HG03571 (cell line): Measurements from ENCODE around the gene CAPN10.

Experiments used
- ATAC-seq: cut with Tn5 transposase; IDR thresholded peaks from one replicate; pipeline ENCODE4 v1.9.1; 2021; ENCODE audit not compliant: unreplicated experiment

The CAPN10 gene

DNA sequence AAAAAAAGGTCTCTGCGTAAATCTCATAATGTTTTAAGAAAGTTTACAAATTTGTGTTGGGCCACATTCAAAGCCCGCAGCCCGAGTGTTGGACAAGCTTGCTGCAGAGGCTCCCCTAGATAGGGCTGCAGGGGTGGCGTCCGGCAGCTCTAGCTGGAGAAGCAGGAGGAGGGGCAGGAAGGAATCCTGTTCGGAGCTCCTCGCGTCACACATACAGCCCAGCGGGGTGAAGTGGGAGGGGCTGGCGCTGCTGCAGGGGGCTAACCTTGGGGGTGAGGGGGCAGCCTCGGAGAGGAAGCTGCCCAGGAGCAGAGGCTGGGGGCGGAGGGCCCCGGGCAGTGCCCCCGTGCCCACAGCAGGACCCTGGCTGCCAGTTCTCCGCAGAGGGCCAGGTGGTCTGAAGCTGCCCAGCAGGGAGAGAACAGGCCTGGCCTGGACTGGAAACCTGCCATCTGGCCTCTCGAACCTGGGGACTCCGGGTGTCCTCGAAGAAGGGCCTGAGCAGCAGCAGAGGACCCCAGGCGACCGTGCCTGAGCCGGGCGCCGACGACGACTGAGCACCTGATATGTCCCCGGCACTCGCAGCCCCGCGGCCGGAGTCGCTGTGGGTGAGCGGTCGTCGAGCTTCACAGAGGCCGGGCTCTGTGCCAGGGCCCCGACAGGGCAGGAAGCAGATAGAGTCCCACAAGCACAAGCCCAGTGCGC, 36.1 kb downstream of the CAPN10 start:
- ATAC-seq: no peak

DNA sequence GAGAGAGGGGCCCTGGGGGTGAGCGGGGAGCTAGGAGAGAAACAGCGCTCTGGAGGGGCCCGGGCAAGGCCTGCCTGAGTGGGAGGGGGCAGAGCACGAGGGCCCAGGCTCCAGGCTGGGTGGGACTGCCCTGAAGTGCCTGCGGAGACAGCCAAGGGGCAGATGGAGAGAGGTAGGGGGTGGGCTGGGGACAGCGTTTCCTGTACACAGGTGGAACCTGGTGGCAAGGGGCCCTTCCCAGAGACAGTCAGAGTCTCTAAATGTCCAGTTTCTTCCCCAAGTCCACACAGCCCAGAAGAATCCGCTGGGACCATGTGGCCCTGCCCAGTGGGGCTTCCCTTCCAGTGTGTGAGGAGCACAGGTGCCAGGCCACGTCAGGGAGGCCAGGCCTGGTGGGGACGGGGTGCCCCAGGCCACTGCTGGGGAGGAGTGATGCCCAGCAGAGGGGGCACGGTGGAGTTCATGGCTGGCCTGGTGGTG, 37.0 kb downstream of the CAPN10 start:
- no peak for ATAC-seq

DNA sequence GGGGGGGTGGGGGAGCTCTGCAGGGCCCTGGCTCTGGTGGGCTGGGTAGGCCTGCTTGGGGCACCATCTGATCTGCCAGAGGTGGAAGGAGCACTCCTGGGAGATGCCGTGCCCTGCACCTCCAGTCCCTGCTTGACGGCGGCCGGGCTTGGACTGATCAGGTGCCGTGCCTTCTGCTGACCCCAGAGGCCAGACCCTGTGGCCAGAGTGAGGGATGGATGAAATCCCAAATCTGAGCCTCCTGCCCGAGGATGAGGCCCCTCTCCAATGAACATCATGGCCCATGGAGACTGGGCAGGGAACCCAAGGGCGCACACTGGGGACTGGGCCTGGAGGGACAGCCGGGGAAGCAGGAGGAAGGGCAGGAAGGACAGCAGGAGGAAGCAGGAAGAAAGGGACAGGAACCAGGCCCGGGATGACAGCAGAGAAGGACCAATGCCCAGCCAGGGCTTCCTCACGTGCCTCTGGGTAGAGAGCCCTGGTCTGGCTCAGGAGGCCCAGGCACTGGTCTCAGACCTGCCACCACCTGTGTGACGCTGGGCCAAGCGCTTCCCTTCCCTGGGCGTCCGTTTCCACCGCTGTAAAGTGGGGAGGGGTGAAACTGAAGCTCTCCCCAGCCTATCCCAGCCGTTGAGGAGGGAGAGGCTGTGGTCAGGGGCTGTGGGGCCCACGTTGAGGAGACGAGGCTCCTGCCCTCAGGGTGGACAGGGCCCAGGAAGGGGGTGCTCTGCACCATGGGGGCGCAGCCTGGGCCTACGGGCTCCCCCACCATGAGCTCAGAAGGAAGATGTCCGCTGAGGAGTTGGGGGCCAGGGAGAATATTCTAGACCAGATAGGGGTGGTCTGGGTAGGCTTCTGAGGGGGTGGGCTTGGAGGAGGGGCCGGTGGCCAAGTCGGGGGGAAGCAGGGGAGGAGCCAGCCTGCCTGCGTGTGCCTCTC, 37.7 kb downstream of the CAPN10 start:
- ATAC-seq: no peak

DNA sequence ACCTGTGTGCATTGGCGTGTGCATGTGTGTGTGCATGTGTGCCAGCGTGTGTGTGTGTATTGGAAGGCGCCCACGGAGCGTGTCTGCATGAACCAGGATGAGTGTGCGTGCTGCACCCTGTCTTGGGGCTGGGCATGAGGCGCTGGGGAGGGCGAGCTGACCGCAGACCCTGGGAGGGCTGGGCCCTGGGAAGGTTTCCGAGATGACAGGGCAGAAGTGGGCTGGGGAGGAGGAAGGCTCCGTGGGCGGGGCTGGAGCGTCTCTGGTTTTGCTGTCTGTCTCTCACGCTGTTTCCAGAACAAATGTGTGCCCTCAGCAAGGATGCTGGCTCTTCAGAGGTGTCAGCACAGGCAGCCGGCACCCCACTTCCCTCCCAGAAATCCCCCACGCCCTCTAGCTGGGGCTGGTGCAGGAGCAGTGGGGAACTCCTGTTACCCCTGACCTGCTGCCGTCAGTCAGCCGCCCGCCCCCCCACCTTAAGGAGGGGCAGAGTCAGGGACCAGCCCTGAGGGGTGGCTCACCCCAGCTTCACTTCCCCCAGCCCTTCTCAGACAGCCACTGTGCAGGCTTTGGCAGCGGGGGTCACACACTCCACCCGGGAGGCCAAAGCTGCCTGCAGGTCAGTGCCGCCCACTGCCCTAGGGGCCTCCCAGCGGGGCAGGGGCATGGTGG, 38.6 kb downstream of the CAPN10 start, which contains the start of gene GPR35:
TSS of gene GPR35 (plus strand) at position 531 of the 672 bp plus-strand sequence. CDS start 4,473 bp downstream, outside the sequence.
- no peak for ATAC-seq

DNA sequence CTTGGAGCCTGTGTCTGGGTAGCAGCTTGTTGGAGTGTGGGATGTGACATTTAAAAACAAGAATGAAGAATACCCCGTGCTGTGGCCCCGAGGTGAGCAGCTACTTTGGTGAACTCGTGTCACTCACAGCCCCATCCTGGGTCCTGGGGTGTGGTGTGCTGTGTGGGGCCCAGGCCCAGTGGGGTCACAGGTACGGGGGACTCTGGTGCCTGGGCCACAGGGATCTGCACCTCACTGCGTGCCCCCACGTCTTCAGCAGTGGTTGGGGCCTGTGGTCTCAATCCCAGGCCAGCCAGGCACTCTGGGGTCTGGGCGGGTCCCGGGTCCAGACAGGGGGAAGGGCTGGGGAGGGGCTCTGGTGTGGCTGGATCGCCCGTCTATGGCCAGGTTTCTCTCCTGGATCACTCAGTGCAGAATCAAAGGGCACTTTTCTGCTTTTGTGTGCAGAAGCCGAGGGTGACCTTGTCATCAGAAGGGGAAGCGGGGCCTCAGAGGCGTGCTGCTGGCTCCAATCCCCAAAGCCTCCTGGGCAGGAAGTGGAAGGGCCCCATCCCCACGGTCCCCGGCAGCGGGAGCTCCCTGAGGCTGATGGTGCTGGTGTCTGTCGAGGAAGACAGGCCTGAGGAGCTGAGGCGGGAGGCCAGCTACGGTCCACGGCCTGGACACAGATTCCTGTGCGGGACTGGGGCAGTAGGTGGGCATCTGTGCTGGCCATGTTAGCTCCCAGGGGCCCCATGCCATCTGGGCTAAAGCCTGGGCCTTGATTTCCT, 40.2 kb downstream of the CAPN10 start:
- ATAC-seq: no peak

DNA sequence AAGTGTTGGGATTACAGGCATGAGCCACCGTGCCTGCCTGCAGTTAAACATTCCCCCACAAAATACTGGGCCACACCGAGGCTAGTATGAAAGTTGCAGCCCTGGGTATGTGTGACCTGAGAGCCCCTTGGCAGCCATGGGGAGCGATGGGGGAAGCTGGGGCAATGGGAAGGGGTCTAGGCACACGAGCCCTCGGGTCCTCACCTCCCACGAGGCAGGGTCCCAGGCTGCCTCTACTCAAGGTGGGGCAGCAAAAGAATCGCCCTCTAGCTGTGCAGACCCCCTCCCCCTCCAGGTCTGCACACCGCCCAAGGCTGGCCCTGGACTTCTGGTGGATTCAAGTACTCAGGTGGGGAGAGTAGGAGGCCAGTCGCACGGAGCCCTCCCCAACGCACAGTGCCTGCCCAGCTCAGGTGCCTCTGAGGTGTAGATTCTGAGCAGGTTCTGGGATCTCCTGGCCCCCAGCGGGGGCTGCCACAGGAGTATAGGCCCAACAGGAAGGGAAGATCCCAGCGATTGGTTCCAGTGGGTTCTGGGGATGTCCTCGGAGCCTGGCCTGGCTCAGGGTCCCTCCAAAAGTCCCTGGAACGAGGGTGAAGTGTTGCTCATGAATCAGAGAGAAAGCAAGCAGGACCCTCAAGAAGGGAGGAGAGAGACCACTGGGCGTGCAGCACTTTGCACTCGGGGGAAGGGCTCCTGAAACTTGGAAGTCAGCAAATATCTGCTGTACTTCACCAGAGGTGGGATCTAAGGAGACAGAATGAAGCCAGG, 41.4 kb downstream of the CAPN10 start:
- ATAC-seq: no peak

DNA sequence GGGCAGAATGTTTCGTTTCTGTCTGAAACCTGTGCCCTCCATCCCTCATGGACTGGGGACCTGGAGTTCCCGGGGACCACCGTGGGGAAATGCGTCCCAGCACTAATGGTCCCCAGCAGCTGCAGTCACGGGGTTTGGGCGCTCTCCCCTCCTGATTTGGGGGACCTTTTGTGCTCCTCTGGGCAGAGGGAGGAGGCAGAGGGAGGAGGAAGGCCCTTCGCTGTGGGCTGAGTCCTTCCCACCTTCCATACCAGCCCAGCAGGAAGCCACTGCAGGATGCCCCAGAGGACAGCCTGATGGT, 41.9 kb downstream of the CAPN10 start:
- no peak for ATAC-seq

DNA sequence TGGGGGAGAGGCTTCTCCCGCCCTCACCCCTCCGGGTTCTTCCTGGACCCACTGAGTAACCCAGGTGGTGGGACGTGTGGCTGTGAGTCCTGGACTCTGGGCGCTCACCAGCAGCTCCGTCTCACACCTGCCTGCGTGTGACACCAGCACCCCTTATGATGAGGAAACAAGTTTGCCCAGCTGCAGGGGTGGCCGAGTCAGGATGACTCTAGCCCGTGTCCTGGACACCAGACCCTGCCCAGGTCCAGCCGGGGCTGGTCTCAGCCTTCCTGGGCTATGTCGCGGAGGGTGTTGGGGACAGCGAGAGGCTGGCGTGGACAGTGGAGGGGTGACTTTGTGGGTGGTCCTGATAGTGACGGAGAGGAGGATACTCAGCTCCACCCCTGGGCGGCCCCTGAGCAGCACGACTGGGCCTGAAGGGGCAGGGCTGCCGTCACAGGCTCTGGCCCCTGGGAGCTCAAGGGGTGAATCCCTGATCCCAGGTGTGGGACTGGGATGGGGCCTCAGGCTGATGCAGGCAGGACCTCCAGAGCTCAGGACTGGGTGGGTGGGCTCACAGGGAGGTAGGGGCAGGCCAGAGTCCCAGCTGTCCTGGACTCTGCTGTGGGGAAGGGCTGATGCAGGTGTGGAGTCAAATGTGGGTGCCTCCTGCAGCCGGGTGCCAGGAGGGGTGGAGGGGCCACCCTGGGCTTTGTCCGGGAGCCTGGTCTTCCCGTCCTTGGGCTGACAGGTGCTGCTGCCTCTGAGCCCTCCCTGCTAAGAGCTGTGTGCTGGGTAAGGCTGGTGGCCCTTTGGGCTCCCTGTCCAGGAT, 42.5 kb downstream of the CAPN10 start:
- no peak for ATAC-seq

DNA sequence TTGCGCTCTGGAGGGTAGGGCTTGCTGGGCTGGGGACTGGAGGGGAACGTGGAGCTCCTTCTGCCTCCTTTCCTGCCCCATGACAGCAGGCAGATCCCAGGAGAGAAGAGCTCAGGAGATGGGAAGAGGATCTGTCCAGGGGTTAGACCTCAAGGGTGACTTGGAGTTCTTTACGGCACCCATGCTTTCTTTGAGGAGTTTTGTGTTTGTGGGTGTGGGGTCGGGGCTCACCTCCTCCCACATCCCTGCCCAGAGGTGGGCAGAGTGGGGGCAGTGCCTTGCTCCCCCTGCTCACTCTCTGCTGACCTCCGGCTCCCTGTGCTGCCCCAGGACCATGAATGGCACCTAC, 43.1 kb downstream of the CAPN10 start:
- ATAC-seq: no peak

DNA sequence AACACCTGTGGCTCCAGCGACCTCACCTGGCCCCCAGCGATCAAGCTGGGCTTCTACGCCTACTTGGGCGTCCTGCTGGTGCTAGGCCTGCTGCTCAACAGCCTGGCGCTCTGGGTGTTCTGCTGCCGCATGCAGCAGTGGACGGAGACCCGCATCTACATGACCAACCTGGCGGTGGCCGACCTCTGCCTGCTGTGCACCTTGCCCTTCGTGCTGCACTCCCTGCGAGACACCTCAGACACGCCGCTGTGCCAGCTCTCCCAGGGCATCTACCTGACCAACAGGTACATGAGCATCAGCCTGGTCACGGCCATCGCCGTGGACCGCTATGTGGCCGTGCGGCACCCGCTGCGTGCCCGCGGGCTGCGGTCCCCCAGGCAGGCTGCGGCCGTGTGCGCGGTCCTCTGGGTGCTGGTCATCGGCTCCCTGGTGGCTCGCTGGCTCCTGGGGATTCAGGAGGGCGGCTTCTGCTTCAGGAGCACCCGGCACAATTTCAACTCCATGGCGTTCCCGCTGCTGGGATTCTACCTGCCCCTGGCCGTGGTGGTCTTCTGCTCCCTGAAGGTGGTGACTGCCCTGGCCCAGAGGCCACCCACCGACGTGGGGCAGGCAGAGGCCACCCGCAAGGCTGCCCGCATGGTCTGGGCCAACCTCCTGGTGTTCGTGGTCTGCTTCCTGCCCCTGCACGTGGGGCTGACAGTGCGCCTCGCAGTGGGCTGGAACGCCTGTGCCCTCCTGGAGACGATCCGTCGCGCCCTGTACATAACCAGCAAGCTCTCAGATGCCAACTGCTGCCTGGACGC, 43.6 kb downstream of the CAPN10 start:
- ATAC-seq: no peak

DNA sequence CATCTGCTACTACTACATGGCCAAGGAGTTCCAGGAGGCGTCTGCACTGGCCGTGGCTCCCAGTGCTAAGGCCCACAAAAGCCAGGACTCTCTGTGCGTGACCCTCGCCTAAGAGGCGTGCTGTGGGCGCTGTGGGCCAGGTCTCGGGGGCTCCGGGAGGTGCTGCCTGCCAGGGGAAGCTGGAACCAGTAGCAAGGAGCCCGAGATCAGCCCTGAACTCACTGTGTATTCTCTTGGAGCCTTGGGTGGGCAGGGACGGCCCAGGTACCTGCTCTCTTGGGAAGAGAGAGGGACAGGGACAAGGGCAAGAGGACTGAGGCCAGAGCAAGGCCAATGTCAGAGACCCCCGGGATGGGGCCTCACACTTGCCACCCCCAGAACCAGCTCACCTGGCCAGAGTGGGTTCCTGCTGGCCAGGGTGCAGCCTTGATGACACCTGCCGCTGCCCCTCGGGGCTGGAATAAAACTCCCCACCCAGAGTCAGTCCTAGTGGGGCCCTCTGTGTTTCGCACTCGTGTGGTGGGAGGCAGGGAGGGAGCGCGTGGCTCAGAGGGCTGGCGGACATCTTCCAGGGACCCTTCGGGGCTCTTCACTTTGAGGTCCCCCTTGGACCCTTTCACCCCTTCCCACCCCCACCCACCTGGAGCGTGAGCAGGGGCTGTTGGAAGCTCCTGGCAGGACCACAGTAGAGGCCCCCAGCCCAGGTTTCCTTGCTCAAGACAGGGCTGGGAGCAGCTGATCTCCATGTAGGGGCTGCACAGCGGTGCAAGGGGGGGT, 44.4 kb downstream of the CAPN10 start:
- no peak for ATAC-seq

DNA sequence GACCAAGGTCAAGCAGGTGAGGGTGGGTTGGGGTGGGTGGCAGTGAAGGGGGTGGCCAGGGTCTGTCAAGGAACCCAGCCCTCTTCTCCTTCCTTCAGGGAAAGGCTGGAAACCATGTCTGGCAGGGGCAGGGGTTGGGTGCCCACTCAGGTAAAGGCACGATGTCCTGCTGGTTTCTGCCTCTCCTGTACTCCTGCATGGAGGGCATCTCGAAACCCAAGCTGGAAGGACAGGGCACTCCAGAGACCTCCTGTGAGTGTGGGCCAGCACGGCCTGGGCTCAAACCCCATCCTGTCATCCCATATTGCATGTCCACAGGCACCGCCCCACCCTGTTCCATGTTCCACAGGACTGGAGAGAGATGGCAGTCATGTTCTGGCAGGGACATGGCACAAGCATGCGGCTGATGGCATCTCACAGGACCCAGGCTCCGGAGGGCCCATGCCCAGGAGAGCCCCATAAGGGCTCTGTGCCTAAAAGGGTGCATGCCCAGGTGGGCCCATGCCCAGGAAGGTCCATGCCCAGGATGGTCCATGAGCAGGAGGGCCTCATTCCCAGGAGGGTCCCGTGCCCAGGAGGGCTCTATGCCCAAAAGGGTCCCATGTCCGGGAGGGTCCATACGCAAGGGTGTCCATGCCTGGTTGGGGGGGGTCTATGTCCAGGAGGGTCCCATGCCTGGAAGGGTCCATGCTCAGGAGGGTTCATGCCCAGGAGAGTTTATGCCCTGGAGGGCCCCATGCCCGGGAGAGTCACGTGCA, 45.2 kb downstream of the CAPN10 start:
- no peak for ATAC-seq

DNA sequence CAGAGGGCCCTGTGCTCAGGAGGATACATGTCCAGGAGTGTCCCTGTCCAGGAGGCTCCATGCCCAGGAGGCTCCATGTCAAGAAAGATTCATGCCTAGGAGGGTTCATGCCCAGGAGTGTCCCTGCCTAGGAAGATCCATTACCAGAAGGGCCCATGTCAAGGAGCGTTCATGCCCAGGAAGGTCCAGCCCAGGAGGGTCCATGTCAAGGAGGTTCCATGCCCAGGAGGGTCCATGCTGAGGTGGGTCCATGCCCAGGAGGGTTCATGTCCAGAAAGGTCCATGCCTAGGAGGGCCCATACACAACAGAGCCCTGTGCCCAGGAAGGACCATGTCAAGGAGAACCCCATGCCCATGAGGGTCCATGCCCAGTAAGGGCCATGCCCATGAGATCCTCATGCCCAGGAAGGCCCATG, 45.8 kb downstream of the CAPN10 start:
- ATAC-seq: no peak

DNA sequence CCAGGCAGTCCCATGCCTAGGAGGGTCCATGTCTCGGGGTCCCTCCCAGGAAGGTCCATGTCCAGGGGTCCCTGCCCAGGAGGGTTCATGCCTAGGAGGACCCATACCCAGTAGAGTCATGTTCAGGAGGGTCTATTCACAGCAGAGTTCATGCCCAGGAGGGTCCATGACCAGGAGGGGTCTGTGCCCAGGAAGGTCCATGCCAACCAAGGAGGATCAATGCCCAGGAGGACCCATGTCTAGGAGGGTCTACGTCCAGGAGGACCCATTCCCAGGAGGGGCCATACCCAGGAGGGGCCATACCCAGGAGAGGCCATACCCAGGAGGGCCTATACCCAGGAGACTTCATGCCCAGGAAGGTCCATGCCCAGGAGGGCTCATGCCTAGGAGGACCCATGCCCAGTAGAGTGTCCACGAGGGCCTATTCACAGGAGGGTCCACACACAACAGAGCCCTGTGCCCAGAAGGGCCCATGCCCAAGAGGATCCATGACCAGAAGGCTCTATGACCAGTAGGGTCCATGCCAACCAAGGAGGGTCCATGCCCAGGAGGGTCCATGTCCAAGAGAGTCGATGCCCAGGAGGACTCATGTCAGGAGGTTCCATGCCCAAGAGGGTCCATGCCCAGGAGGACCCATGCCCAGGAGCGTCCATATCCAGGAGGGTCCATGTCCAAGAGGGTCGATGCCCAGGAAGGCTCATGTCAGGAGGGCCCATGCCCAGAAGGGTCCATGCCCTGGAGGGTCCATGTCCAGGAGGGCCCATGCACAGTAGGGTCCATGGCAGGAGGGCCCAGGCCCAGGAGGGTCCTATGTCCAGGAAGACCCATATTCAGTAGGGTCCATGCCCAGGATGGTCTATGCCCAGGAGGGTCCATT, 48.8 kb downstream of the CAPN10 start:
- ATAC-seq: no peak

DNA sequence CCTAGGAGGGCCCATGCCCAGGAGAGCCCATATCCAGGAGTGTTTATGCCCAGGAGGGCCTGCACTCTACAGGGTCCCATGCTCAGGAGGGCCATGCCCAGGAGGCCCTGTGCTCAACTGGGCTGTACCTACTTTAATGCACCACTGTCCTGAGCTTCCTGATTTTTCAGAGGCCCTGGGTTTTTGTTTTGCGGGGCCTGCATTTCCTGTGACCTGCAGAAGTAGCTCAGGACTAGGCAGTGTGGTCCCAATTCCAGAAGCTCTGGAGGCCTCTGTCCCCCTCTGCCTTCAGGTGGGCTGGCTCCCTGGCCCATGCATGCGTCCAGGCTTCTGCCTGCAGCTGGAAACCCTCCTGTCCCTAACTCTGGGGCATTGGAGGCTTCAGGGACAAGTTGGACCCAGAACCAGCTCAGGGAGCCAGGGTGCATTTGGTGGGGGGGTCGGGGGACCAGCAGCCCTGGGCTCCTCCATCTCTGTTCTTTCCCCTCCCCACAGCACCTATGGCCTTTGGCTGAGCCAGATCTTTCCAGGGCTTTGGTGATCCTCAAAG, 49.5 kb downstream of the CAPN10 start:
- ATAC-seq: no peak
